Cardiac septum (tissue), 1 donor: ENCODE data around the gene FAM168B. TPM values are rescaled to one million over a fixed set of nuclear protein-coding genes. Genes with fewer than 3 reads are reported as not detected.

Experiments
- DNase-seq: peaks from one replicate; pipeline ENCODE4 v3.0.0-alpha.2; 2020; ENCODE audit warnings: low spot score
- intact Hi-C: fragments of 100-400 bp; cut with DNase I; formaldehyde crosslinking; loops from one replicate; pipeline ENCODE4 v1.14.0; 2022
- total RNA-seq: library from RNA; stranded (reverse); fragmentation: NEBNext Ultra II Directional; extraction: Animal tissue kit (Norgen Biotek cat#: 25700); gene quantifications from one replicate; pipeline ENCODE4 v1.2.1, GENCODE V29; 2021
- donor health status: DM: no; HTN: no; CAD: no.

The FAM168B gene
- total RNA-seq, 1 donor from 2014 or later, result 90.3 TPM

DNA sequence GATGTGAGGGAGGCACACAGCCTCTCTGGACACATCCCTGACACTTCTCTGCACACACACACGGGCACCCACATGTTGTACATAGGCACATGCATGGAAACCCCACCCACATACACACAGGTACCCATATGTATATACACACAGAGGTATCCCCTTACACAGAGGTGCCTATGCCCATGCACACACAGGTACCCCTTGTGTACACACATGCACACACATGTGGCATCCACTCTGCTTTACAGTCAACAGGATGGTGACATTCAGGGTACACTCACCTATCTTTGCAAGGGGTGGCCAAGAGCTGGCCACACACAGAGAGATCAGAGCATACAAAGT, 59.5 kb downstream of the FAM168B start:
- intact Hi-C loops, result no loop called here

DNA sequence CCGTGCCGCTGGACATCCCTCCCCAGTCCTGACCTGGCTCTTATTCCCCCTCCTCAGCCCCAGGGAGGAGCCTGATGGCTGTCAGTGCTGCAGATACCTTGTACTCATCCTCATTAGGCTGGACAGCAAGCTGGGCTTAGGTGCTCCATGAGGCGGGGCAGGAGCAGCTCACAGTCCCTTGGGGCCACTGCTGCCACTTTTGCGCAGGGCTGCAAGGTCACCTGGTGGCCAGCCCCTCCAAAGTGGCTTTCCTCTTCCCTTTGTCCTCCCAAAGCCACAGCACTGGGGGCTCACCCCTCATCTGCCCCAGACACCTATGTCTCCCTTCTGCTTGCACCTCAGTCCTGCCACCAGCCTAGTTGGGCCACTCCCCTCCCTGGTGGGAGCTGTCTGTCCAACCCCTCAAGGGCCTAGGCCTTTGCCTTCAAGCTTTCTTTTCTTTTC, 60.8 kb downstream of the FAM168B start:
- DNase-seq, result no peak
- intact Hi-C loops, result no loop called here

More for the DNA sequence above, 59.5 kb downstream of the FAM168B start:
- no peak for DNase-seq

DNA sequence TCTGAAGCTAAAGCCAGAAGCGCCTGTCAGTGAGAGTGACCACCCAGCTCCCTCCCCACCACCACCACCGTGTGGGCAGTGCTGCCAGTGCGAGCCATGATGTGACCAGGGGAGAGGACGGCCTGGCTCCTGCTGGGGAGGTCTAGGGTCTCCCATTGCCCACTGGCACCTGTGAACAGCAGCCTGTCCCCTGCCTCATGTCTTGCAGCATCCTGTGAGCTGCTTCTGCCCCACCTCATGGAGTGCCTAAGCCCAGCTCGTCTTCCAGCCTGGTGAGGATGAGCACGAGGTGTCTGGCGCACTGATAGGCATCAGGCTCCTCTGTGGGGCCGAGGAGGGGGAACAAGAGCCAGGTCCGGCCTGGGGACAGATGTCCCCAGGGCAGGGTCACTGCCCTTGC, 61.4 kb downstream of the FAM168B start:
- intact Hi-C loops, result no loop called here
- DNase-seq, result no peak

DNA sequence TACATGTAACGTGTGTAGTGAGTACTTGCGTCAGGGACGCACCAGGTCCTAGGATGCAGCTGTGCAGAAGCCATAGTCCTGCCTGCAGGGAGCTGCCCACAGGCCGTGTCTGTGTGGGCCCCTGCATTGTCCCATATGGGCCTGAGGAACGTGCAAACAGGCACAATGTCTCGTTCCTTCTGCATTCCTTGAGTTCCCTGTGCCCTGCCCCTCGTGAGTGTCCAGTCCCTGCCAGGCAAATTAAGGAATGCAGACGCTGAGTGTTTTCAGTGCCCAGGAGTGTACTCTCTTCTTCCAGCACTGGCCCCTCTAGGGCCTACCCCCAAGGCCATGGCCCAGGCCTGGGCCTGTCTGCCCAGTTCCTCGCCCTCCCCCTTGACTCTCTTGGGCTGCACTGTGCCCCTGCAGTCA, 61.8 kb downstream of the FAM168B start:
- intact Hi-C loops, result no loop called here
- DNase-seq, result no peak

DNA sequence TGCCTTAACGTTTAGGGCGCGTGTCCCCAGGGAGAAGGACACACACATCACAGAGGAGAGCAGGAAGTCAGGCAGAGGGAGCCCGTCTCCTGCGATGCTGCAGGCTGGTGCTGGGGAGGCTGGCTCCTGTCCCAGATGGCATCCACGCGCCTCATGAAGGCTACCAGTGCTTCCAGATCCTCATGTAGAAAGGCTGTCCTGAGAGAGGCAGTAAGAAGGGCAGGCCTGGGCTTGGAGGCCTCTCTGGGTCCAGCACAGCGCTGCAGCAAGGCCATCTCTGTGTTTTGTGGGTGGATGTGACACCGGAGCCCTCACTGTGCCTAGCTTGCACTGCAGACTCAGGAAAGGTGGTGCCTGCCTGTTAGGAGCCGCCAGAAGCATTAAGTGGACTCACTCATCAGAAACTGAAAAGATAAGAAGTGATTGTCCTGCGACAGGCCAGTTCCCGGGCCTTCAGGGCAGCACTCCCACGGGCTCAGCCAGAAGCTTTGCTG, 62.7 kb downstream of the FAM168B start:
- DNase-seq, result no peak
- intact Hi-C loops, result no loop called here

DNA sequence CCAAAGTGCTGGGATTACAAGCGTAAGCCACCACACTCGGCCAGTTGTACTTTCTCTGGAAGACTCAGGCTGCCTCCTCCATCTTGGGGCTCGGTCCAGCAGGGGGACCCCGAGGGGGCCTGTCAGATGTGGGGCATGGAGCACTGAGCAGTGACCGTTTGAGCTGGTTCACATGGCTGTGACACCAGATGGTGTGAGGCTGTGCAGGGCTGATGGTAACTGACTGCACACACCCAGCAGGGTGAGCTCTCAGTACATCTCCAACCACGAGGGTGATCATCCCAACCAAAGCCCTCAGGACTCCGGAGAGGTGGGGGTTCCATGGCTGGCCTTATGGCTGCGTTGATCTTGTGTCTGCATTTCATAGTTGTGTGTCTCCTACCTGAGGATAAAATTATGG, 63.4 kb downstream of the FAM168B start:
- intact Hi-C loops, result no loop called here
- no peak for DNase-seq

DNA sequence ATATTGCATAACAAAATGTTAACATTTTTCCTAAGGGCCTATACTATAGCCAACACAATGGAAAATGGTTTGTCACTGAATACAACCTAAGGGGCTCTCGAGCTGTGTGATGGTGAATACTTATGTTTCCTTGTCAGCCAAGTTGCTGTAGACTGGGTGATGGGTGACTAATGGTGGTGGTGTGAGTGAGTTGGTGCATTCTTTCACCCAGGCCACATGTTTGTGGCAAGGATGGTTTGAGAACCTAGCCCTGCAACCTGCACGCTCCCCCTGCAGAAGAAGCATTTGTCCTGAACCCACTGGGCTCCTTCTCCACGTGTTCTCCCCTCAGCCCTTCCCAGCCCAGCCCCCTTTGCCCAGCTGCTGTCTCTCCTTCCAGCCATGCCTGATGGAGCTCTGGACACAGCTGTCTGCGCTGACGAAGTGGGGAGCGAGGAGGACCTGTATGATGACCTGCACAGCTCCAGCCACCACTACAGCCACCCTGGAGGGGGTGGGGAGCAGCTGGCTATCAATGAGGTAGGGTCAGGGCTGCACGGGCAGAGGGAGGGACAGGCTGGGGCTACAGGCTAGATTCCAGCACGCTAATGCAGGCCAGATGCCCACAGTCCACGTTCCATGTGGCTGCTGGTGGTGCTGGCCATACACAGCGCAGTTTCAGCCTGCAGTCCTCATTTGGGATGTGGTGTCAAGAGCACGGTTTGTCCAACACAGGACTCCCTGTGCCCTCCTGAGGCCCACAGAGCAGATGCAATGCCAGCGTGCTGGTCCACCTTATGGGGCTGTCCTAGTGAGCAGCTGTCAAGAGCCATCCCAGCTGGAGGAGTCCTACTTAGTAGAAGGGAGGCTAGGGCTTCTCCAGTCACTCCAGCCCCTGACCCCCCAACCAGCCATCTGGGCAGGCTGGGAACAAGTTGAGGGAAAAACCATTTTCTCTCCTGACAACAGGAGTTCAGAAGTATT, 65.4 kb downstream of the FAM168B start:
- intact Hi-C loops, result no loop called here
- DNase-seq, result no peak

DNA sequence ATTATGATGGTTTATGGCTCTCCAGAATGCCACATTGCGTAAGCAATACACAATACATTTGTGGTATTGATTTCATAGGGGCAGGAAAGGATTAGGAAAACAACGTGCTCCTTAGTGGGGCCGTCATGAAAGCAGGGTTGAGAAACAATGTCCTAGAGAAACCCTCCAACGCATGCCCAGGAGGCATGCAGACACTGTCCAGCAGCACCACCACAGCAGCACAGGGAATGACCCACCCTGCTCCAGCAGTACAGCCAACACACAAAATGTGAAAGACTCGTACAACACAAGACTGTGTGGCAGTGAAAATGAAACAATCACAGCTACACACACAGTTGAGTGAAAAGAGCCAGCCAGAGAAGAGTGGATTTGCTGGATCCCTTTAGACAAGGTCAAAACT, 66.3 kb downstream of the FAM168B start:
- no peak for DNase-seq
- intact Hi-C loops, result no loop called here

DNA sequence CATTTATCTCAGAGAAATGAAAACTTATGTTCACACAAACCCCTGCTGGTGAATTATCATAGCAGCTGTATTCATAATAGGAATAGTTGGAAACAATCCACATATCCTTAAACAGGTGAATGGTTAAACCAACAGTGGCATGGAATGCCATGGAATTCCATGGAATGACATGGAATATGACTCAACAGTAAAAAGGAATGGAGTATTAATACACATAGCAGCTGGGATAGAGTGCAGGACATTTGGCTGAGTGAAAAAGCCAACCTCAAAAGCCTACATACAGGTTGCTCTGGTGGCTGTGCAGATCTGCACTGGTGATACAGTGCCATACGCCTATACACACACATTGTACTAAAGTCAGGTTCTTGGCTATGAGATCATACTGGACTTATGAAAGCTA, 69.5 kb downstream of the FAM168B start:
- intact Hi-C loops, result no loop called here
- no peak for DNase-seq

DNA sequence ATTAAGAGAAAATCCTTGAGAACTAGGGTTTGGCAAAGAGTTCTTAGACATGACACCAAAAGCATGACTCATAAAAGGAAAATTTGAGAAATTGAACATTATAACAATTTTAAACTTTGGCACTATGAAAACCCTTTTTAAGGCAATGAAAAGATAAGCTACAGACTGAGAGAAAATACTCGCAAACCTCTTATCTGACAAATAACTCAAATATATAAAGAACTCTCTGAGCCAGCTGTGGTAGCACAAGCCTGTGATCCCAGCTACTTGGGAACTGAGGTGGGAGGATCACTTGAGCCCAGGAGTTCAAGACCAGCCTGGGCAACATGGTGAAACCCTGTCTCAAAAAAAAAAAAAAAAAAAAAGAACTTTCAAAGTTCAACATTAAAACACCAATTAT, 70.5 kb downstream of the FAM168B start:
- DNase-seq, result no peak
- intact Hi-C loops, result no loop called here

DNA sequence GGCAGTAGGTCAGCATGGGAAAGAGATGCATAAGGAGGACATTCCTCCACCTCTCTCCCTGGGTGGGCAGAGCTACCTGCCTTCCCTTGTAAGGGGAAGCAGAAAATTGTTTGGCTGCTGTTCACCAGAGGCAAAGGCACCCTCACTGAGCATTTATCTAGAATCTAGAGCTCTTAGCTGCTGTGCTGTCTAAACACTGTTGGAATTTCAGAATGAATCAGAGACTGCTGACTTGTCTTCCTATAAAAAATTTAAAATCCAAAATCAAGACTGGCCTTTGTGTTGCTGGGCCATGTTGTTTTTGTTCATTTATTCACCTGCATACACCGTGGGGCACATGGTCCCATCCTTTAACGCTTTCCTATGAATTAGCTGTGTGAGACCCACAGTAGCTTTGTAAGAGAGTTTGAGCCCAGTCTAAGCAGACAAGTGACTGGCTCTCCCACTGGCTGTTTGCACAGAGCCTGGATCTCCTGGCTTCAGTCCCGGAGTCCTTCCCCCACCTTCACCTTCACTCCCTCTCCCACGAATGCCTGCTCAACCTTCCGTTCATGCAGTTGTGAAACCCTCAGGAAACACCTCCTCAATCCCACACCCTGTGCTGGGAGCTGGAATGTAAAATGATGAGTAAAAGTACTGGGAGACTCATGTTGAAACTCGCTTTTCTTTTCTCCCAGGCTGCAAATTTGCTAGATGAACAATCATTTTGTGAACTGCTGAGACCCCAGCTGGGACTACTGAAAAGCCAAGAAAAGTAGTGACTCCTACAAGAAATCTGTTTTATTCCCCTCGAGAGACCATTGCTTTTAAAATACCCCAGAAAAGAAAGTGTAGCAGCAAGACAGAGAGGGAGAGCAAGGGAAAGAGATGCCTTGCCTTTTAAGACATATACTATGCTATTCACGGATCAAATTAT, 76.2 kb downstream of the FAM168B start:
- DNase-seq, result no peak
- intact Hi-C loops, result no loop called here

DNA sequence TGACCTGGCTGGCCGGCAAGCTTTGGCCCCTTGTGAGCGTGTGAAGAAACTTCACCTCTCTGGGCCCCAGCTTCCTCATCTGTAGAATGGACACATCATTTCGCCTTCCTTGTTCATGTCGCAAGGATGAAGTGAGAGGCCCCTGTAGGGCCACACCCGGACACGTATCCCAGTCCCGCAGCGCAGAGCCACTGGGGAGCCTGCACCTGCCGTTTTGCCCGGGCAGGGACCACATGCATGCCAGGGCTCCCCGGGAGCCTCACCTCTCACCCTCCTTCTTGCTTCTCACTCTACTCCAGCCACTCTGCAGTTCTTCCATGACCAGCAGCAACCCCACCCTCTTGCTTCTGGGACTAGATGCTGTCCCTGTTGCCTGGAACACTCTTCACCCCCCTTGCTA, 77.5 kb downstream of the FAM168B start:
- no peak for DNase-seq
- intact Hi-C loops, result no loop called here

DNA sequence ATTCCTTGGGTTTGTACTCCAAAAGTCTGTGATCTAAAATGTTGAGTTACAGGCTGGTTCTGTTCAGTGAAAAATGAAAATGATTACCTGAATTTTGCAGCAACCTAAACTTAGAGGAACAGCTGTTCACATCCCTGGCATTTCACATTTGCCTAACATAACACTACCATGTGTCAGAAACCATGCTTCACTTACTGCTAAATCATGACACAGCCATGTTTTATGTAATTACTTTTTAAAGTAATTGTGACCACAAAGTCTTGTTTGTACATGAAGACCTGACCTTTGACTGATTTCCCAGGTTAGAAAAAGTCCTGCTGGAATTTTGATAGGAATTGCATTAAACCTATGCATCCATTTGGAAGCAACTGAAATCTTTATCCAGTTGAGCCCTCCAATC, 79.1 kb downstream of the FAM168B start:
- DNase-seq, result no peak
- intact Hi-C loops, result no loop called here

DNA sequence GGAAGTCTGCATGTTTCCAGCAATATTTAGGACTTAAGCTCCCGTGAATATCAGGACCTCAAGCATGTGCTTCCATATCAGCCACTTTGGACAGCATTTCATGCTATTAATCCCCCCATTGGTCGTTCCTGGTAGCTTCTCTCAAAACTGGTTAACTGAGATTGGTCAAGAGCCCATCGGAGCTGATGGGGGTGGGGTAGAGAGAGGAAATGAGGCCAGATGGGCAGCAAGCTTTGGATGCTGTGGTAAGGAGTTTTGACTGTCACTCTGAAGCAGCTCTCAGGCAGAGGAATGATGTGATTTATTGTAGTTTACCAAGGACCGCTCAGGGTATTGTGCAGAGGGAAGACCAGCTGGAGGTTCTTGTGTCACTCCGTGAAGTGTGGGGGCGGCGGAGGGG, 81.8 kb downstream of the FAM168B start:
- no peak for DNase-seq
- intact Hi-C loops, result no loop called here

DNA sequence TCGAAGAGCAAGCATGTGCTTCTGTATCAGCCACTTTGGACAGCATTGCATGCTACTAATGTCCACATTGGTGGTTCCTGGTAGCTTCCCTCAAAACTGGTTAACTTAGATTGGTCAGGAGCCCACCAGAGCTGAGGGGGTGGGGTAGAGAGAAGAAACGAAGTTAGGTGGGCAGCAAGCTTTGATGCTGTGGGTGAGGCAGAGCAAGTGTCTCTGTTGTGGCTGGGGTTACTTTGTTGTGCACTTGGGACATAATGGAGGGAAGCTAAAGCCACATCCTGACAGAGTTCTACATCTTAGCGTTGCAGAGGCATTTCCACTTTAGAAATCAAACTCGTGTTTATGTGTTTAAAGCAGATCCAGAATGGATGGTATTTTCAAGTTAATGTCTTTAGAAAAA, 82.7 kb downstream of the FAM168B start:
- intact Hi-C loops, result no loop called here
- no peak for DNase-seq

DNA sequence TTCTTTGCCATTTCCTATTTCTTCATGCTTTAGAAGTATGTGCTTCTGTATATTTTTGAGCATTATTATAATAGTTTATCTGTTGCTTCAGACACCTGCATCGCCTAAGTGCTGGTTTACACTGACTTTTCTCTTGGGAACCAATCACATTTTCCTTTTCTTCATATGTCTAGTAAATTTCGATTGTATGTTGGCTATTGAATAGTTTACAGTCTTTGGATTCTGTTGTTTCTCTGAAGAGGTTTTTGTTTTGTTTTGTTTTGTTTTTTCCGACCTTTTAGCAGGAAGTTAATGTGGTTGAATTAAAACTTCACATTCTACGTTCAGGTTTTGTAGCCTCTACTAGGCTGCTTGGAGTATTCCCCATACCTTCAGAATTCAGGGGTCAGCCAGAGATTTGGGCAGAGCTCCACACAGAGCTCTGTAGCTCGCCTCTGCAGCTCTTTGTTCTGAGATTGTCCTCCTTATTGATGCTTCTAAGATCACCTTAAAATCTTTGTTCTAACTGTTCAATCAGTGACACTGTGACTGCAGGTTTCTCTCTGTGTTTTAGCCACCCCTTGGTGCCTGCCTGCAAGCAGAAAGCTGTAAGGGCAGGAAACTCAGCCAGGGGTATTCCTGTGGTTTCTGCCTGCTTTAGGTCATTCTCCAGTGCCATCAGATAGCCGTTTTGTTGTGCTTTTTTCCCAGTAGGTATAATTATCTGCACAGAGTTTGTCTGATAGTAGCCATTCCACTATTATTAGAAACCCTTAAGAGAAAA, 83.4 kb downstream of the FAM168B start:
- intact Hi-C loops, result no loop called here

DNA sequence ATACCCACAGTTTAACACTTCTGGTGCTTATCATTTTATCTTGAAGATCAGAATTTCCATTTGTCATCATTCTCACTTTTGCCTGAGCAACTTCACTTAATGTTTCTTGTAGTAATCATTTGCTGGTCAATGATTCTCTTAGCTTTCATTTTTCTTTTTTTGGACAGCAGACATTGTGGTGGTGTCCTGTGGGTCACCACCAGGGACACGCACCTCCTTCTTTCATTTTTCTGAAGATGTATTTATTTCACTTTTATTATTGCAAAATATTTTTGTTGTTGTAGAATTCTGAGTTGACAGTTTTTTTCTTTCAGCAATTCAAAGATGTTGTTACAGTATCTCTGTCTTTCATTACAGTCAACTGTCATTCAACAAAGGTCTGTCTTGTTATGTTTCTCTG, 84.3 kb downstream of the FAM168B start:
- intact Hi-C loops, result no loop called here
- DNase-seq, result no peak

More for the DNA sequence above, 83.4 kb downstream of the FAM168B start:
- DNase-seq, result no peak

DNA sequence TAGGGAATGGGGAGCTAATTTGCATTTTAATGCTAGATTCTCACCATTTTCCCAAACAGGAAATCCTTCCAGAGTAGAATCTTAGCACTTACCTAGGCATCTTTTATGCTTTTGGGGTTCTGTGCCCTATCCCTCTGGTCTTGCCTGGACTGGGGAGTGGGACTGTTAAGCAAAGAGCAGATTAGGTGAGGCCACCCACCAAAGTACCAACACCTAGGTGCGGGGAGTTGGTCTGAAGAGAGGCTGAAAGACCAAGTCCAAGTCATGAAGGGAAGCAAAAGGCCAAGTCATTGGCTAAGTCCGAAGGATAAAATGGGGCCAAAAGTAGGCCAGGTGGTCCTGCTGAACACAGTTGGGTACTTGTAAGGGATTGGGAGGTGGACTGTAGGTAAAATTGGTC, 86.7 kb downstream of the FAM168B start:
- DNase-seq, result no peak
- intact Hi-C loops, result no loop called here

DNA sequence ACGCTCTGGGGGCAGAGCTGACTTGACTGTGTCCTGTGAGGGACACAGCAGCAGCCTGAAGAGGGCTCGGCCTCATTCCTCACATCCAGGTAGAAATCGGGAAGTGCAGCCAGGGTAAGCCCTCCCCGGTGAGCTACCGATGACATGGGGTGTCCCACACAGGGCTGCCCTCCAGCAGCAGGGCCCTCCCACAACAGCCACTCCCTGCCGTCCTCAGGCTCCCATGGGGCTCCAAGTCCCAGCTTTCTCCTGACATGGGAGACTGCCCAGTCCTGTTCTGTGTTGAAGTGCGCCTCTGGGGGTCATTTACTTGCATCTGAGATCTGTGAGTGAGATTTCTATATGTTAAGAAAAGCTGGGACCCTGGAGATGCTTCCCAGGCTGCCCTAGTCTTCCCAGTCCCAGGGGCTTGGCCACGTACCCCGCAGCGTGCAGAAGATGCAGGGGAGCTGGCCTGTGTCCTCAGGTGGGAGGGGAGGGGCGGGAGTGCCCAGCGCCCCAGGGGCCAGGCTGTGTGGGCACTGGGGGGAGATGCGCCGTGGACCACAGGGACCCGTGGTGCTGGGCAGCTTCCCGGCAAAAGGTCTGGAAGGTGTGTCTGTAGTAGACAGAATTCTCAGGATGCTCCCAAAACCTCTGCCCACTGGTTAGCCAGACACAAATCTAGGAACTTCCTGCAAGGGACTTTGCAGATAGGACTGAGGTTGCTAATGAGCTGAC, 87.9 kb downstream of the FAM168B start:
- no peak for DNase-seq
- intact Hi-C loops, result no loop called here
